Endothelial cell of umbilical vein (primary cell): ENCODE measurements around the gene SERPINA1. TPM values are rescaled to one million over a fixed set of nuclear protein-coding genes. Genes with fewer than 3 reads are reported as not detected.

Source experiments
- BruUV-seq: library from RNA; stranded (reverse); fragments of 400-500 nt; replicated peaks from 2 replicates; lab custom pipeline; 2021; lab: Mats Ljungman, UMichigan
- CTCF ChIA-PET: fragments of 300-600, 350-600 bp; sonication (Branson Sonifier 250); formaldehyde crosslinking; loops from one replicate; lab custom pipeline; 2021; ENCODE audit warnings: antibody characterized with exemption, inconsistent platforms; lab: Charles Lee
- POLR2A ChIA-PET: fragments of 300-600, 350-600 bp; sonication (Branson Sonifier 250); formaldehyde crosslinking; loops from one replicate; lab custom pipeline; 2021; ENCODE audit warnings: antibody characterized with exemption, inconsistent platforms; lab: Charles Lee
- DNase-seq: peaks from one replicate; pipeline ENCODE4 v3.0.0-alpha.2; 2011; ENCODE audit warnings: low read depth, low spot score
- FAIRE-seq: peaks from 2 replicates; lab custom pipeline; 2011; peaks lifted over from hg19 to GRCh38; lab: Jason Lieb, UNC
- H2AFZ ChIP-seq: 2 replicates; pipeline ENCODE4 v1.6.0; 2012; ENCODE audit warnings: low read depth, low read length, control low read depth, inconsistent platforms
- H3K27ac ChIP-seq: 2 replicates; pipeline ENCODE4 v1.5.1; 2011; ENCODE audit warnings: low read depth, mild to moderate bottlenecking, control low read depth, low read length, moderate library complexity; ENCODE audit not compliant: insufficient read depth
- H3K27me3 ChIP-seq, 2 experiments: 2 replicates each; pipeline versions ENCODE4 v1.6.0 to v1.6.1; 2011; ENCODE audit warnings: low read length in 2 of 2, mixed read lengths in 1 of 2; ENCODE audit not compliant: control insufficient read depth in 2 of 2, insufficient read depth in 2 of 2
- H3K36me3 ChIP-seq, 2 experiments: 2 replicates in 1 of 2; 3 replicates in 1 of 2; pipeline ENCODE4 v1.5.1; 2011; ENCODE audit warnings: low read length in 2 of 2, mild to moderate bottlenecking in 1 of 2, moderate library complexity in 1 of 2; ENCODE audit not compliant: control insufficient read depth in 2 of 2, insufficient read depth in 2 of 2; ENCODE audit errors: extremely low read depth in 1 of 2
- H3K4me1 ChIP-seq: 3 replicates; pipeline ENCODE4 v1.5.1; 2011; ENCODE audit warnings: mild to moderate bottlenecking, low read length; ENCODE audit not compliant: control insufficient read depth, insufficient read depth; ENCODE audit errors: extremely low read depth
- H3K4me2 ChIP-seq: 2 replicates; pipeline ENCODE4 v1.6.1; 2011; ENCODE audit warnings: low read length, control low read depth, mixed read lengths; ENCODE audit not compliant: insufficient read depth
- H3K4me3 ChIP-seq, 3 experiments: fragments of 200-600 bp in 1 of 3; sonication (generic), shearing (Covaris generic) in 1 of 3; replicated peaks in 1 of 3; 2 replicates each; pipeline ENCODE4 v1.5.1; 2011 to 2016; ENCODE audit warnings: control low read depth in 3 of 3, low read length in 3 of 3, mild to moderate bottlenecking in 2 of 3, inconsistent platforms in 1 of 3, low read depth in 1 of 3, moderate library complexity in 1 of 3; ENCODE audit not compliant: insufficient read depth in 1 of 3
- H3K79me2 ChIP-seq: 2 replicates; pipeline ENCODE4 v1.6.0; 2012; ENCODE audit warnings: low read length, inconsistent platforms; ENCODE audit not compliant: control insufficient read depth, insufficient read depth
- H3K9ac ChIP-seq: replicated peaks from 2 replicates; pipeline ENCODE3; 2011; ENCODE audit warnings: low read length, control low read depth; ENCODE audit not compliant: insufficient read depth; ENCODE audit errors: extremely low read depth
- H3K9me1 ChIP-seq: replicated peaks from 3 replicates; pipeline ENCODE4 v1.6.0; 2011; ENCODE audit warnings: mild to moderate bottlenecking, low read length; ENCODE audit not compliant: control insufficient read depth, insufficient read depth; ENCODE audit errors: extremely low read depth
- H3K9me3 ChIP-seq: replicated peaks from 2 replicates; pipeline ENCODE4 v1.5.1; 2012; ENCODE audit warnings: low read length, inconsistent platforms; ENCODE audit not compliant: control insufficient read depth, insufficient read depth
- H4K20me1 ChIP-seq: replicated peaks from 2 replicates; pipeline ENCODE3; 2011; ENCODE audit warnings: mild to moderate bottlenecking, low read length; ENCODE audit not compliant: control insufficient read depth, insufficient read depth; ENCODE audit errors: extremely low read depth
- CTCF ChIP-seq, 2 donors: IDR thresholded peaks; 1 replicate in 1 of 2; 2 replicates in 1 of 2; pipeline ENCODE4 v1.5.1; 2011; ENCODE audit warnings: low read length in 2 of 2, mild to moderate bottlenecking in 2 of 2, moderate library complexity in 2 of 2, control low read depth in 1 of 2, inconsistent platforms in 1 of 2, low read depth in 1 of 2; ENCODE audit not compliant: insufficient read depth in 1 of 2; ENCODE audit errors: extremely low read depth in 1 of 2
- EZH2 ChIP-seq: IDR thresholded peaks from 2 replicates; pipeline ENCODE4 v1.6.1; 2012; ENCODE audit warnings: borderline replicate concordance, low read depth, mild to moderate bottlenecking, moderate library complexity, low read length, inconsistent platforms; ENCODE audit not compliant: severe bottlenecking
- FOS ChIP-seq: IDR thresholded peaks from 2 replicates; pipeline ENCODE4 v1.6.1; 2011; ENCODE audit warnings: mild to moderate bottlenecking, low read length, moderate library complexity, borderline replicate concordance; ENCODE audit not compliant: insufficient read depth
- GATA2 ChIP-seq: IDR thresholded peaks from 2 replicates; pipeline ENCODE4 v1.7.0; 2011; ENCODE audit warnings: low read depth, mild to moderate bottlenecking, moderate library complexity, mixed read lengths, low read length; ENCODE audit not compliant: insufficient read length, insufficient read depth
- MYC ChIP-seq: IDR thresholded peaks from one replicate; pipeline ENCODE4 v1.6.1; 2011; ENCODE audit warnings: mild to moderate bottlenecking, low read depth, low read length
- dilution Hi-C: fragments of 300-500 bp; cut with MboI; formaldehyde crosslinking; loops from one replicate; pipeline ENCODE4 v1.15.0; 2019; ENCODE audit warnings: low sequenced_read_pairs; ENCODE audit not compliant: extremely low pct_ligation_motif_present
- intact Hi-C: fragments of 100-400 bp; cut with micrococcal nuclease; formaldehyde crosslinking; loops from one replicate; pipeline ENCODE4 v1.10.0; 2022
- polyA plus RNA-seq, 4 experiments: library from polyadenylated mRNA; depleted of rRNA in 3 of 4; stranded (reverse) in 3 of 4; unstranded in 1 of 4; fragments of >200 nt; gene quantifications; 2 replicates each; pipeline versions ENCODE4 v1.2.1 to v1.2.3, GENCODE V29; 2011 to 2012; ENCODE audit warnings: missing spikeins in 1 of 4
- total RNA-seq: library from RNA; stranded (reverse); gene quantifications from 2 replicates; pipeline ENCODE4 v1.2.3, GENCODE V29; 2021
- TF ChIP-seq, protein P1 (sequence below): IDR thresholded peaks from 2 replicates; pipeline ENCODE4 v1.6.1; 2011; ENCODE audit not compliant: insufficient read depth, insufficient read length

The SERPINA1 gene
- total and polyA plus RNA-seq, 2 donors (not counting 3 experiments of a cell fraction or from before 2014, with no cell fraction given) = not detected

DNA sequence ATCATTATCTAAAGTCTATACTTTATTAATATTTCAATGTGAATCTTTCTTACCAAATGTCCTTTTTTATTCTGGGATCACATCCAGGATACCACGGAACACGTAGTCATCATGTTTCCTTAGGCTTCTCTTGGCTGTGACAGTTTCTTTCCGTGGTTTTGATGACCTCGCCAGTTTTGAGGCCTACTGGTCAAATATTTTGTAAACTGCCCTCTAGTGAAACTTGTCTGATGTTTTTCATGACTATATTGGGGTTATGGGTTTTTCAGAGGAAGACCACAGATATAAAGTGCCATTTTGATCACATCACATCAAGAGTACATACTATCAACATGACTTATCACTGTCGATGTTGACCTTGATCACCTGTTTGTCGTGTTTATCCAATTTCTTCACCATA, 51.1 kb downstream of the SERPINA1 start:
- Histone ChIP-seq H3K36me3 (no peaks in the 10 kb centered on the region), H3K4me3 (no peak overlapping the region), H3K79me2 (no peaks in the 10 kb centered on the region), H3K9me1 (no peaks in the 10 kb centered on the region), H3K9me3 (no peaks in the 10 kb centered on the region), H2AFZ (no peak overlapping the region), H3K4me2 (no peak overlapping the region), H4K20me1 (no peaks in the 10 kb centered on the region), H3K27ac (no peak overlapping the region), H3K4me1 (no peaks in the 10 kb centered on the region), H3K9ac (no peak overlapping the region), H3K27me3 (no peaks in the 10 kb centered on the region)
- intact Hi-C loops = no loop called here
- CTCF ChIA-PET = no interaction called here
- TF ChIP-seq, protein P1, sequence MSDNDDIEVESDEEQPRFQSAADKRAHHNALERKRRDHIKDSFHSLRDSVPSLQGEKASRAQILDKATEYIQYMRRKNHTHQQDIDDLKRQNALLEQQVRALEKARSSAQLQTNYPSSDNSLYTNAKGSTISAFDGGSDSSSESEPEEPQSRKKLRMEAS = no peak
- TF ChIP-seq EZH2 (no peak), GATA2 (no peak), FOS (no peak), CTCF (IDR thresholded peaks at IDR 0.05; ENCODE audit: extremely low read depth in 1 of 2, insufficient read depth in 1 of 2, low read depth in 1 of 2, low read length in 2 of 2) (no peak), MYC (no peak)
- dilution Hi-C loops = no loop called here
- BruUV-seq = no TSS peak
- FAIRE-seq = no peak
- DNase-seq = no peak
- POLR2A ChIA-PET = no interaction called here
